Measurements from ENCODE around the gene TLR2.

- TF ChIP-seq CTCF (conservative IDR thresholded peaks at IDR 0.05; ENCODE audit: low read depth, low read length) (no peak), EZH2 (IDR thresholded peaks at IDR 0.05; ENCODE audit: borderline replicate concordance, low read depth, low read length, poor library complexity, severe bottlenecking) (no peak)
Observed at GRCh38 chr4:153705743-153706468, 21.8 kb downstream of the TLR2 start.
